Left forelimb (tissue), 1 donor: ENCODE measurements around the gene RNF125.

Experiments used
- DNase-seq: peaks from one replicate; pipeline ENCODE4 v3.0.0-alpha.2; 2018; ENCODE audit warnings: low spot score

RNF125 gene

GRCh38 chr18:32091325-32091723 lies 72.7 kb downstream of the RNF125 start:
- no peak for DNase-seq

- DNase-seq, result peak; percentile 89
These were observed 73.2 kb downstream of the RNF125 start, which contains the start of gene RNF138 for GRCh38 chr18:32091724-32092421. Gene RNF138, plus strand, starts transcription at chr18:32091874. Its CDS starts 903 bp downstream, at chr18:32092777.

GRCh38 chr18:32092422-32093101 lies 73.9 kb downstream of the RNF125 start:
- peak; percentile 100 for DNase-seq

- peak; percentile 82 for DNase-seq
These were observed 74.5 kb downstream of the RNF125 start for GRCh38 chr18:32093102-32093511.

DNA sequence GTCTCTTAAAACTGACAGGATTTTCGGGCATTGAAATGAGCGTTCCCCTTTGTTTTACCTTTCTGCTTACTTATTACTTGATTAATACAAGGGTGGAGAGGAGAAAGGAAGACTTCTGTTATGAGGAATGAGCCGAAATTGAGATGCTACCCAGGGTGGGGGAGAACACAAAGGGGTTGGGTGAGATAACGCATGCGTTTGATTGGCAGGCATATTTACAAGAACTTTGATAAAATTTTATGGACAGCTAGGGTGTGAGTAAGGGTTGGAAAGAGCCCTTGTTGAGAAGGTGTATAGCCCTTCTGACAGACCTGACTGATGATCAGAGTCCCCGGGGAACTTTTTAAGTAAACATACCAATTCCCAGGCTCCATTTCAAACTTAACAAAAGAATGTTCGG lies 74.9 kb downstream of the RNF125 start:
- DNase-seq, result no peak

- no peak for DNase-seq
These were observed 76.7 kb downstream of the RNF125 start for GRCh38 chr18:32095192-32095899.

GRCh38 chr18:32095900-32096229 lies 77.2 kb downstream of the RNF125 start:
- no peak for DNase-seq

DNA sequence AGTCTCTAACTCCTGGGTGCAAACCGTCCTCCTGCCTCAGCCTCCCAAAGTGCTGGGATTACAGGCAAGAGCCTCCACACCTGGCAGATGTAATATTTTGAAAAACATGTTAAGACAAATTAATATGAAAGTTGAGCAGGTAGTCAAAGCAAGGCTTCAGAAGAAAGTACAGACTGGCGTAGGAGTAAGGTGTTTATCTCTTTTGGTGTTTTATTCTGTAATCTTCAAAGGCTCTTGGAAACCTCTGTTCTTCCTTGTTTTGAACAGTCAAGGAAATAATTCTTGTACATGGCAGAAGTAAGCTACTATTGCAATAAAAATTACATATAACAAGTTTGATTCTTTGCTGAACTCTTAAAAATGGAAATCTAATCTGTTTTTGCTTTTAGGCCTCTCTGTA lies 78.3 kb downstream of the RNF125 start:
- DNase-seq, result no peak

GRCh38 chr18:32104516-32104915 lies 85.9 kb downstream of the RNF125 start:
- DNase-seq, result no peak

DNA sequence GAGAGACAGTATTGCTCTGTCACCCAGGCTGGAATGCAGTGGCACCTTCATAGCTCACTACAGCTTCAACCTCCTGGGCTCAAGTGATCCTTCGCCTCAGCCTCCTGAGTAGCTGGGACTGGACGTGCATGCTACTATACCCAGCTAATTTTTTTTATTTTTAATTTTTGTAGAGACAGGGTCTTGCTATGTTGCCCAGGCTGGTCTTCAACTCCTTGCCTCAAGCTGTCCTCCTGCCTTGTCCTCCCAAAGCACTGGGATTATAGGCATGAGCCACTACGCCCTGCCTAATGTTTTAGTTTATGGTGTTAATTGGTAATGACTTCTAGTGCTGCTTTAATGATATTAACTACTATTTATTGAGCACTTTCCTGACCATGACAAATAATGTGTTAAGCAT lies 91.4 kb downstream of the RNF125 start:
- DNase-seq, result no peak

GRCh38 chr18:32111706-32112105 lies 93.1 kb downstream of the RNF125 start:
- DNase-seq, result no peak

- DNase-seq, result no peak
These were observed 94.2 kb downstream of the RNF125 start for GRCh38 chr18:32112826-32113225.

GRCh38 chr18:32114293-32114942 lies 95.8 kb downstream of the RNF125 start:
- DNase-seq, result no peak

- no peak for DNase-seq
These were observed 103.4 kb downstream of the RNF125 start for GRCh38 chr18:32122039-32122438.
